Progenitor cell of endocrine pancreas (in vitro differentiated cells): ENCODE measurements around the gene NR1I3. TPM values are rescaled to one million over a fixed set of nuclear protein-coding genes. Genes with fewer than 3 reads are reported as not detected.

Experiments used
- DNase-seq: peaks from one replicate; pipeline ENCODE4 v3.0.0; 2021; ENCODE audit warnings: low spot score; ENCODE audit not compliant: unreplicated experiment
- H3K27ac Mint-ChIP-seq: 2 replicates; pipeline ENCODE4 v1.8.0; 2021; ENCODE audit warnings: mild to moderate bottlenecking, moderate library complexity, mixed read lengths
- H3K27me3 Mint-ChIP-seq: 2 replicates; pipeline ENCODE4 v1.8.0; 2021; ENCODE audit warnings: mixed read lengths
- H3K36me3 Mint-ChIP-seq: 2 replicates; pipeline ENCODE4 v1.8.0; 2022; ENCODE audit warnings: mixed read lengths; ENCODE audit not compliant: insufficient read depth
- H3K4me1 Mint-ChIP-seq: 2 replicates; pipeline ENCODE4 v1.8.0; 2021; ENCODE audit warnings: low read depth, mixed read lengths
- H3K4me3 Mint-ChIP-seq: 2 replicates; pipeline ENCODE4 v1.8.0; 2021; ENCODE audit warnings: low read depth, mild to moderate bottlenecking, moderate library complexity, mixed read lengths
- H3K9me3 Mint-ChIP-seq: 2 replicates; pipeline ENCODE4 v1.8.0; 2021; ENCODE audit warnings: low read depth, mixed read lengths
- CTCF ChIP-seq: fragments of 200-600 bp; sonication (generic); IDR thresholded peaks from one replicate; pipeline ENCODE4 v1.5.0; 2021; ENCODE audit warnings: antibody characterized with exemption, mild to moderate bottlenecking; ENCODE audit not compliant: unreplicated experiment
- total RNA-seq: library from RNA; stranded (reverse); gene quantifications from 2 replicates; pipeline ENCODE4 v1.2.1, GENCODE V29; 2021

NR1I3 gene
- total RNA-seq, 1 donor from 2014 or later = not detected

GRCh38 chr1:161187311-161187710 lies 50.7 kb downstream of the NR1I3 start:
- TF ChIP-seq CTCF = no peak
- H3K27me3 Mint-ChIP-seq = peaks cover 4% of the 10 kb centered on the region
- H3K27ac Mint-ChIP-seq = no peak overlapping the region
- no peak overlapping the region for H3K4me3 Mint-ChIP-seq
- DNase-seq = no peak
- no peaks in the 10 kb centered on the region for H3K36me3 Mint-ChIP-seq
- H3K9me3 Mint-ChIP-seq = no peaks in the 10 kb centered on the region
- no peaks in the 10 kb centered on the region for H3K4me1 Mint-ChIP-seq

GRCh38 chr1:161185732-161186311 lies 52.2 kb downstream of the NR1I3 start:
- Mint-ChIP-seq H3K27ac (no peak overlapping the region), H3K9me3 (no peaks in the 10 kb centered on the region), H3K4me1 (no peaks in the 10 kb centered on the region), H3K4me3 (no peak overlapping the region), H3K36me3 (no peaks in the 10 kb centered on the region), H3K27me3 (peaks cover 4% of the 10 kb centered on the region)
- no peak for DNase-seq
- TF ChIP-seq CTCF = no peak

GRCh38 chr1:161185282-161185682 lies 52.7 kb downstream of the NR1I3 start:
- H3K36me3 Mint-ChIP-seq = no peaks in the 10 kb centered on the region
- no peak for TF ChIP-seq CTCF
- DNase-seq = no peak
- H3K27ac Mint-ChIP-seq = no peak overlapping the region
- H3K27me3 Mint-ChIP-seq = peaks cover 4% of the 10 kb centered on the region
- H3K9me3 Mint-ChIP-seq = no peaks in the 10 kb centered on the region
- H3K4me3 Mint-ChIP-seq = no peak overlapping the region
- no peaks in the 10 kb centered on the region for H3K4me1 Mint-ChIP-seq

GRCh38 chr1:161182214-161182613 lies 55.8 kb downstream of the NR1I3 start:
- peaks cover 4% of the 10 kb centered on the region for H3K27me3 Mint-ChIP-seq
- no peaks in the 10 kb centered on the region for H3K36me3 Mint-ChIP-seq
- H3K27ac Mint-ChIP-seq = no peak overlapping the region
- no peak overlapping the region for H3K4me3 Mint-ChIP-seq
- H3K9me3 Mint-ChIP-seq = no peaks in the 10 kb centered on the region
- peaks cover 8% of the 10 kb centered on the region for H3K4me1 Mint-ChIP-seq
- TF ChIP-seq CTCF = no peak
- DNase-seq = no peak

GRCh38 chr1:161180639-161181038 lies 57.4 kb downstream of the NR1I3 start:
- Mint-ChIP-seq H3K36me3 (peaks cover under 1% of the 10 kb centered on the region), H3K27ac (no peak overlapping the region), H3K27me3 (no peaks in the 10 kb centered on the region), H3K9me3 (no peaks in the 10 kb centered on the region), H3K4me3 (no peak overlapping the region), H3K4me1 (peaks cover 17% of the 10 kb centered on the region)
- no peak for DNase-seq
- no peak for TF ChIP-seq CTCF
